Progenitor cell of endocrine pancreas (in vitro differentiated cells): ENCODE data around the gene ARHGEF4. TPM values are rescaled to one million over a fixed set of nuclear protein-coding genes. Genes with fewer than 3 reads are reported as not detected.

Source experiments
- DNase-seq: peaks from one replicate; pipeline ENCODE4 v3.0.0; 2021; ENCODE audit warnings: low spot score; ENCODE audit not compliant: unreplicated experiment
- H3K27ac Mint-ChIP-seq: 2 replicates; pipeline ENCODE4 v1.8.0; 2021; ENCODE audit warnings: mild to moderate bottlenecking, moderate library complexity, mixed read lengths
- H3K27me3 Mint-ChIP-seq: 2 replicates; pipeline ENCODE4 v1.8.0; 2021; ENCODE audit warnings: mixed read lengths
- H3K36me3 Mint-ChIP-seq: 2 replicates; pipeline ENCODE4 v1.8.0; 2022; ENCODE audit warnings: mixed read lengths; ENCODE audit not compliant: insufficient read depth
- H3K4me1 Mint-ChIP-seq: 2 replicates; pipeline ENCODE4 v1.8.0; 2021; ENCODE audit warnings: low read depth, mixed read lengths
- H3K4me3 Mint-ChIP-seq: 2 replicates; pipeline ENCODE4 v1.8.0; 2021; ENCODE audit warnings: low read depth, mild to moderate bottlenecking, moderate library complexity, mixed read lengths
- H3K9me3 Mint-ChIP-seq: 2 replicates; pipeline ENCODE4 v1.8.0; 2021; ENCODE audit warnings: low read depth, mixed read lengths
- CTCF ChIP-seq: fragments of 200-600 bp; sonication (generic); IDR thresholded peaks from one replicate; pipeline ENCODE4 v1.5.0; 2021; ENCODE audit warnings: antibody characterized with exemption, mild to moderate bottlenecking; ENCODE audit not compliant: unreplicated experiment
- total RNA-seq: library from RNA; stranded (reverse); gene quantifications from 2 replicates; pipeline ENCODE4 v1.2.1, GENCODE V29; 2021

Gene ARHGEF4
- total RNA-seq, 1 donor from 2014 or later = 5.6 TPM

DNA sequence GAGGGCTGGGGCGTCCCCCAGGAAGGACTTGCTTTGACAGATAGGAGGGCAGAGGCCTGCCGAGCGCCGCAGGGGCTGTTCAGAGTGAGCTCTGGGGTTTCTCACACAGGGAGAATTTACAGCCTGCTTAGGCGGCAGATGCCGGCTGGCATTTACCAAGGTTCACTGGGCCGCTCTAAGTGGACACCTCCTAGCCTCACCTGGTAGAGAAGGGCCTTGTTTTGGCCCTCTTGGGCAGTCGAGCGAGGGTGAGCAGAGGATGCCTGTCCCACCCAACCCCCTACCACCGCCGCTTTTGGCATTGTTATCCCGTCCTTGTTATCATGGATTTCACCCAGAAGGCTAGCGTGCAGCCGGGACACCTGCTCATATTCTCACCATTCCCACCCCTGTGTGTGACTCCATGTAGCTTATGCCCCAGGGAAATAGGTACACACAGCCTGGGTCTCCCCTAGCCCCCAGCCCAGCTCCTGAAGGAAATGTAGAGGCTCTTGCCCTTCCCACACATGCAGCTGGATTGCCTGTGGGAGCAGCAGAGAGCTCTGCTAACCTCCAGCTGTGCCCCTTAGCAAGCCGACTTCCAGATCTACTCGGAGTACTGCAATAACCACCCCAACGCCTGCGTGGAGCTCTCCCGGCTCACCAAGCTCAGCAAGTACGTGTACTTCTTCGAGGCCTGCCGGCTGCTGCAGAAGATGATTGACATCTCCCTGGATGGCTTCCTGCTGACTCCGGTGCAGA lies 204.1 kb downstream of the ARHGEF4 start:
- no peak for DNase-seq
- TF ChIP-seq CTCF = peak; percentile 33
- Mint-ChIP-seq H3K36me3 (no peaks in the 10 kb centered on the region), H3K4me1 (peaks cover 6% of the 10 kb centered on the region), H3K9me3 (no peaks in the 10 kb centered on the region), H3K27me3 (peaks cover 21% of the 10 kb centered on the region), H3K4me3 (no peak overlapping the region), H3K27ac (no peak overlapping the region)

DNA sequence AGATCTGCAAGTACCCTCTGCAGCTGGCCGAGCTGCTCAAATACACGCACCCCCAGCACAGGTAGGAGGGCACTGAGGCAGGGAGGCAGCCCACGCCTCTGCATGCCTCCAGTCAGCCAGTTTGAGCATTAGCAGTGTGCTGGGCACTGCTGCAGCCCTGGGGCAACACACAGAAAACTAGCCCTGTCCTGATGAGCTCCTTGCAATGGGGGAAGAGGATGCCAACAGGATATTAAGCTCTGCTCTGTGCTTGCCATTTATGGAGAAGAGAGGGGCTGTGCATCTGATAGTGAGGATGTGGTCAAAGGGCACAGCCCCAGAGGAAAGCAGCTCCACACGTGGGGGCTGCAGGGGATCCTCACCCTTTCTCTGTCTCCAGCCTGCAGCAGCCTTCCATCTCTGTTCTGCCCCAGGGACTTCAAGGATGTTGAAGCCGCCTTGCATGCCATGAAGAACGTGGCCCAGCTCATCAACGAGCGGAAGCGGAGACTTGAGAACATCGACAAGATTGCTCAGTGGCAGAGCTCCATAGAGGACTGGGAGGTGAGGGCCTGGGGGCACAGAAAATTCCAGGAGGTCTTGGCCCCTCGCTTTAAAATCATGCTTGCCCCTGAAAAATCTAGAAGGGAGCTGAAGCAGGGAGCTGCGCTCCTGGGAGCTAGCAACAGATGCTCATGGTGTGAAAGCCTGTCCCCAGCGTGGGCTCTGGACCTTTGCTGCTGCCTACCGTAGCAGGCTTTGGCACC lies 204.9 kb downstream of the ARHGEF4 start:
- no peaks in the 10 kb centered on the region for H3K36me3 Mint-ChIP-seq
- no peak for TF ChIP-seq CTCF
- no peaks in the 10 kb centered on the region for H3K9me3 Mint-ChIP-seq
- peaks cover 6% of the 10 kb centered on the region for H3K4me1 Mint-ChIP-seq
- H3K4me3 Mint-ChIP-seq = no peak overlapping the region
- no peak for DNase-seq
- peaks cover 13% of the 10 kb centered on the region for H3K27me3 Mint-ChIP-seq
- no peak overlapping the region for H3K27ac Mint-ChIP-seq

GRCh38 chr2:131042148-131042775 lies 205.5 kb downstream of the ARHGEF4 start:
- Mint-ChIP-seq H3K27ac (no peak overlapping the region), H3K4me3 (no peak overlapping the region), H3K4me1 (peaks cover 6% of the 10 kb centered on the region), H3K9me3 (no peaks in the 10 kb centered on the region), H3K36me3 (peaks cover 3% of the 10 kb centered on the region), H3K27me3 (peaks cover 6% of the 10 kb centered on the region)
- no peak for DNase-seq
- no peak for TF ChIP-seq CTCF

DNA sequence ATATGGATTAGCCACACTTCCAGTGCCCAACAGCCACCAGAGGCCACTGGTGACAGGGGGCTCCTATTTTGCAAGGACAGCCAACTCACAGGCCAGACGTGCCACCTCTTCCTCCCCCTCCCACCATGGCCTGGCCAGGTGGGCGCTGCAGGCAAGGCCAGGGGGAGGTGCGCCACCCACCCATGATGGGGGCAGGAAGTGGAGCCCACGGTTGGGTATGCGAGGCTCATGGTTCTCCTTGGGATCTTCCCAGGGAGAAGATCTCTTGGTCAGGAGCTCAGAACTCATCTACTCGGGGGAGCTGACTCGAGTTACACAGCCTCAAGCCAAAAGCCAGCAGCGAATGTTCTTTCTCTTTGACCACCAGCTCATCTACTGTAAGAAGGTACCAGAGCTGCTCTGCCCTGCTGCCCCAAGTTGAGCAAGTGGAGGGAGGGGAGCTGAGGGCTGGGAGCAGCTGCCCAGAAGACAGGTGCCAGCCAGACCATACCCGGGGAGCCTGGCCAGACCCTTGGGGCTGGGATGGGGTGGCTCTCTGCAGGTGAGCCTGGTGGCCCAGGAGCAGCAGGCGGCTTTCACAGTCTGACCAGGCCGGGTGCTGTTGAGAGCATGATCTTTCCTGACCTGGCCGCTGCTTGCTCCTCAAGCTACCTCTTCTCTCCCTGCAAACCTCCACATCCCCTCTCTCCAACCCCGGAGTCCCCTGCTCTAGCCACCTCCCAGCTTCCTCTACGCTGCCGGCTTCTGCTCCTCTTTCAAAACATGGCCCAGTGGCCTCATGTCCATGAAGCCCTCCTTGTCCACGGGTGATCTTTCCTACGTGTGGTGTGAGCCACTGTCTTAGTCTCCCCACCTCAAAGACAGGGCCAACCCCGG lies 206.7 kb downstream of the ARHGEF4 start:
- H3K27me3 Mint-ChIP-seq = no peaks in the 10 kb centered on the region
- DNase-seq = no peak
- TF ChIP-seq CTCF = no peak
- peaks cover 6% of the 10 kb centered on the region for H3K4me1 Mint-ChIP-seq
- H3K27ac Mint-ChIP-seq = no peak overlapping the region
- H3K36me3 Mint-ChIP-seq = peaks cover 3% of the 10 kb centered on the region
- no peak overlapping the region for H3K4me3 Mint-ChIP-seq
- H3K9me3 Mint-ChIP-seq = no peaks in the 10 kb centered on the region
